HEK293 (cell line): ENCODE measurements around the gene CDK14.

Experiments used
- CTCF ChIA-PET: fragments of 350-600 bp; formaldehyde crosslinking; extraction: SDS; loops from one replicate; lab custom pipeline; 2021; ENCODE audit warnings: antibody characterized with exemption; lab: Yijun Ruan, JAX
- POLR2A ChIA-PET: fragments of 300-600 bp; formaldehyde crosslinking; extraction: SDS; loops from one replicate; lab custom pipeline; 2020; ENCODE audit warnings: antibody characterized with exemption, inconsistent platforms; lab: Yijun Ruan, JAX
- H3K27ac ChIP-seq: fragments of 200-500 bp; sonication (Bioruptor generic); 2 replicates; pipeline ENCODE4 v1.5.1; 2014; ENCODE audit warnings: low read depth, low read length, control low read depth, inconsistent platforms; ENCODE audit errors: extremely low read depth
- H3K36me3 ChIP-seq, 2 experiments: fragments of 200-500 bp in 1 of 2; sonication (Bioruptor generic) in 1 of 2; 1 replicate in 1 of 2; 2 replicates in 1 of 2; pipeline ENCODE4 v1.5.1; 2014 to 2017; ENCODE audit warnings: inconsistent platforms in 2 of 2, low read length in 2 of 2; ENCODE audit not compliant: control insufficient read depth in 2 of 2, insufficient read depth in 1 of 2
- H3K4me1 ChIP-seq: fragments of 200-500 bp; sonication (Bioruptor generic); 2 replicates; pipeline ENCODE4 v1.5.1; 2014; ENCODE audit warnings: mild to moderate bottlenecking, low read length, inconsistent platforms; ENCODE audit not compliant: control insufficient read depth, insufficient read depth
- H3K4me3 ChIP-seq: 2 replicates; pipeline ENCODE4 v1.5.1; 2011; ENCODE audit warnings: low read depth, mild to moderate bottlenecking, control low read depth, low read length, moderate library complexity
- H3K9me3 ChIP-seq: fragments of 200-500 bp; sonication (Bioruptor generic); 2 replicates; pipeline ENCODE4 v1.5.1; 2014; ENCODE audit warnings: low read depth, low read length, inconsistent platforms; ENCODE audit not compliant: control insufficient read depth, insufficient read depth
- GLI2 ChIP-seq: fragments of 450-650 bp; formaldehyde crosslinking; IDR thresholded peaks from 2 replicates; pipeline ENCODE4; 2017; ENCODE audit warnings: missing biosample characterization, missing genetic modification characterization, low read depth, borderline replicate concordance
- IKZF3 ChIP-seq: fragments of 450-650 bp; IDR thresholded peaks from 2 replicates; pipeline ENCODE4 v1.5.0; 2018; ENCODE audit warnings: missing biosample characterization, mild to moderate bottlenecking, missing genetic modification characterization, moderate library complexity
- KLF10 ChIP-seq: fragments of 450-650 bp; IDR thresholded peaks from 2 replicates; pipeline ENCODE4 v1.5.1; 2018; ENCODE audit warnings: missing biosample characterization, mild to moderate bottlenecking, missing genetic modification characterization
- SALL2 ChIP-seq: fragments of 450-650 bp; formaldehyde crosslinking; IDR thresholded peaks from 2 replicates; pipeline ENCODE4 v1.5.0; 2017; ENCODE audit warnings: missing biosample characterization, mild to moderate bottlenecking, missing genetic modification characterization, borderline replicate concordance
- SP7 ChIP-seq: fragments of 450-650 bp; formaldehyde crosslinking; IDR thresholded peaks from 2 replicates; pipeline ENCODE4 v1.5.1; 2016; ENCODE audit warnings: missing biosample characterization, missing genetic modification characterization
- ZNF132 ChIP-seq: fragments of 450-650 bp; formaldehyde crosslinking; IDR thresholded peaks from 2 replicates; pipeline ENCODE4 v1.5.1; 2017; ENCODE audit warnings: missing biosample characterization, missing genetic modification characterization, borderline replicate concordance
- ZNF138 ChIP-seq: fragments of 450-650 bp; formaldehyde crosslinking; IDR thresholded peaks from 2 replicates; pipeline ENCODE4 v1.5.1; 2016; ENCODE audit warnings: missing biosample characterization, missing genetic modification characterization, borderline replicate concordance
- ZNF423 ChIP-seq: fragments of 450-650 bp; formaldehyde crosslinking; IDR thresholded peaks from 2 replicates; pipeline ENCODE4 v1.5.1; 2016; ENCODE audit warnings: missing biosample characterization, missing genetic modification characterization
- ZNF548 ChIP-seq: fragments of 450-650 bp; formaldehyde crosslinking; IDR thresholded peaks from 2 replicates; pipeline ENCODE4 v1.5.1; 2016; ENCODE audit warnings: missing biosample characterization, missing genetic modification characterization
- TF ChIP-seq, protein P1 (sequence below): fragments of 450-650 bp; formaldehyde crosslinking; IDR thresholded peaks from 2 replicates; pipeline ENCODE4 v1.5.1; 2016; ENCODE audit warnings: missing biosample characterization, missing genetic modification characterization
- TF ChIP-seq, protein P2 (sequence below): fragments of 450-650 bp; IDR thresholded peaks from 2 replicates; pipeline ENCODE4 v1.5.1; 2018; ENCODE audit warnings: missing biosample characterization, mild to moderate bottlenecking, missing genetic modification characterization
- TF ChIP-seq, protein P3 (sequence below): fragments of 450-650 bp; formaldehyde crosslinking; IDR thresholded peaks from 2 replicates; pipeline ENCODE4 v1.5.1; 2016; ENCODE audit warnings: missing biosample characterization, missing genetic modification characterization
- TF ChIP-seq, protein P4 (sequence below): fragments of 450-650 bp; formaldehyde crosslinking; IDR thresholded peaks from 2 replicates; pipeline ENCODE4 v1.5.1; 2016; ENCODE audit warnings: missing biosample characterization, missing genetic modification characterization
- TF ChIP-seq, protein P5 (sequence below): fragments of 450-650 bp; formaldehyde crosslinking; IDR thresholded peaks from 2 replicates; pipeline ENCODE4 v1.5.1; 2016; ENCODE audit warnings: missing biosample characterization, missing genetic modification characterization

Gene CDK14

DNA sequence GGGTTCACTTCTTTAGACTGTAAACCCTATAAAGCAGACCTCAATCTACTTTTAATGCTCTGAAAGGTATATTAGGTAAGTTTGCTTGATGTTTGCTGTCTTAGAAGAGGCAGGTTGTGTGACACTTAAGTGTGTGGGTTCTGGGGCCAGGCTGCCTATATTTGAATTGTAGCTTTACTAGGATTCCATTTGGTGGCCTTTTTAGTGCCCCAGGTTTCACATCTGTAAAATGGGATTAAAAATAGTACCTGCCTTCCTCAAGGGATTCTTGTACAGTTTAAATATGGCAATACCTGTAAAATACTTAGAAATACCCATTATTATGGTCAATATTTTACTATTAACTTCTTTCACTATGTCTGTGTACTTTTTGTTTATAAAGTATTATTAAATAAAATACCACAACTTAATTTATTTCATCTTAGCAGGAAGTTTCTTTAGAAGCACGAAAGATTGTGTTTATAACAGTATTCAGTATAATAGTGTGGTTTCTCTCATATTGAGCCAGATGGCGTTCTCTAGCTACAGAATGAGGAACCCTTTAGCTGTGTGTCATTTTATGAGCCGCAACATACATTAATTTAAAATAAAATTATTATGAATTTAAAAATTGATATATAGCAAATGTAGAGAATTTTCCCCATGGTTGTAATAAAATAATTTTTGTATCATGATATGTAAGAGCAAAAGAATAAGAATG is 94.2 kb downstream of the CDK14 start:
- Histone ChIP-seq H3K4me3 (no peak overlapping the region), H3K27ac (no peak overlapping the region), H3K4me1 (no peaks in the 10 kb centered on the region), H3K9me3 (no peaks in the 10 kb centered on the region), H3K36me3 (no peaks in the 10 kb centered on the region)
- TF ChIP-seq SALL2 (tag by site-specific recombination), result no peak
- TF ChIP-seq, protein P1, sequence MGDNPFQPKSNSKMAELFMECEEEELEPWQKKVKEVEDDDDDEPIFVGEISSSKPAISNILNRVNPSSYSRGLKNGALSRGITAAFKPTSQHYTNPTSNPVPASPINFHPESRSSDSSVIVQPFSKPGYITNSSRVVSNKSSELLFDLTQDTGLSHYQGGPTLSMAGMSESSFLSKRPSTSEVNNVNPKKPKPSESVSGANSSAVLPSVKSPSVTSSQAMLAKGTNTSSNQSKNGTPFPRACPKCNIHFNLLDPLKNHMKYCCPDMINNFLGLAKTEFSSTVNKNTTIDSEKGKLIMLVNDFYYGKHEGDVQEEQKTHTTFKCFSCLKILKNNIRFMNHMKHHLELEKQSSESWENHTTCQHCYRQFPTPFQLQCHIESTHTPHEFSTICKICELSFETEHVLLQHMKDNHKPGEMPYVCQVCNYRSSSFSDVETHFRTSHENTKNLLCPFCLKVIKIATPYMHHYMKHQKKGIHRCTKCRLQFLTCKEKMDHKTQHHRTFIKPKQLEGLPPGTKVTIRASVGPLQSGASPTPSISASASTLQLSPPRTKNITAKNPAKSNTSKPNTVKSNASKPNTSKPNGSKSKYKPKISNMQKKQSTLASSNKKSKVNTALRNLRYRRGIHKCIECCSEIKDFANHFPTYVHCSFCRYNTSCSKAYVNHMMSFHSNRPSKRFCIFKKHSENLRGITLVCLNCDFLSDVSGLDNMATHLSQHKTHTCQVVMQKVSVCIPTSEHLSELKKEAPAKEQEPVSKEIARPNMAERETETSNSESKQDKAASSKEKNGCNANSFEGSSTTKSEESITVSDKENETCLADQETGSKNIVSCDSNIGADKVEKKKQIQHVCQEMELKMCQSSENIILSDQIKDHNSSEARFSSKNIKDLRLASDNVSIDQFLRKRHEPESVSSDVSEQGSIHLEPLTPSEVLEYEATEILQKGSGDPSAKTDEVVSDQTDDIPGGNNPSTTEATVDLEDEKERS, result no peak
- no peak for TF ChIP-seq SP7 (tag by site-specific recombination)
- no peak for TF ChIP-seq IKZF3 (tag by site-specific recombination)
- TF ChIP-seq, protein P2, sequence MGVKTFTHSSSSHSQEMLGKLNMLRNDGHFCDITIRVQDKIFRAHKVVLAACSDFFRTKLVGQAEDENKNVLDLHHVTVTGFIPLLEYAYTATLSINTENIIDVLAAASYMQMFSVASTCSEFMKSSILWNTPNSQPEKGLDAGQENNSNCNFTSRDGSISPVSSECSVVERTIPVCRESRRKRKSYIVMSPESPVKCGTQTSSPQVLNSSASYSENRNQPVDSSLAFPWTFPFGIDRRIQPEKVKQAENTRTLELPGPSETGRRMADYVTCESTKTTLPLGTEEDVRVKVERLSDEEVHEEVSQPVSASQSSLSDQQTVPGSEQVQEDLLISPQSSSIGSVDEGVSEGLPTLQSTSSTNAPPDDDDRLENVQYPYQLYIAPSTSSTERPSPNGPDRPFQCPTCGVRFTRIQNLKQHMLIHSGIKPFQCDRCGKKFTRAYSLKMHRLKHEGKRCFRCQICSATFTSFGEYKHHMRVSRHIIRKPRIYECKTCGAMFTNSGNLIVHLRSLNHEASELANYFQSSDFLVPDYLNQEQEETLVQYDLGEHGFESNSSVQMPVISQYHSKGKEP (tag by site-specific recombination), result no peak
- CTCF ChIA-PET, result no interaction called here
- POLR2A ChIA-PET, result no interaction called here

DNA sequence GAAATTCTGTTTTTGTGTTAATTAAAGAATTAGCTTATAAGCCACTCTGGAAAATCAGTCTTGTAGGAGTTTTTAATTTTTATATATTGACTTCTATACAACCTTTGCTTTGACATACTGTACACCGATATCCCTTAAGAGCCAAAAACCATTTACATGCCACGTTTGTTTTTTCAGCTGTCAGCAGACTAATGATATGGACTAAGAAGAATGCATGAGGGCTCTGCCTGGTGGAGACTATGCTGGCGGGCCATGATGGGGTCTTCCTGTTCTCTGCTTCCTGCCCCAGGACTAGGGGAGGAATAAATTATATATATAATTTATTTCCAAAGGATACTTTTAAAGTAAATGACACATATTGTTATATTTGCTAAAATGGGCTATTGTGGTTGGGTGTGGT is 96.3 kb downstream of the CDK14 start:
- no peaks in the 10 kb centered on the region for H3K4me1 ChIP-seq
- CTCF ChIA-PET, result interaction anchor here (0.6 to 3.1 kb wide), 2 partner anchors 16 to 1283 kb away, joined by 3 to 9 read pairs; no protein-coding TSS in a partner anchor
- H3K9me3 ChIP-seq, result no peaks in the 10 kb centered on the region
- no peak overlapping the region for H3K27ac ChIP-seq
- TF ChIP-seq, protein P3, sequence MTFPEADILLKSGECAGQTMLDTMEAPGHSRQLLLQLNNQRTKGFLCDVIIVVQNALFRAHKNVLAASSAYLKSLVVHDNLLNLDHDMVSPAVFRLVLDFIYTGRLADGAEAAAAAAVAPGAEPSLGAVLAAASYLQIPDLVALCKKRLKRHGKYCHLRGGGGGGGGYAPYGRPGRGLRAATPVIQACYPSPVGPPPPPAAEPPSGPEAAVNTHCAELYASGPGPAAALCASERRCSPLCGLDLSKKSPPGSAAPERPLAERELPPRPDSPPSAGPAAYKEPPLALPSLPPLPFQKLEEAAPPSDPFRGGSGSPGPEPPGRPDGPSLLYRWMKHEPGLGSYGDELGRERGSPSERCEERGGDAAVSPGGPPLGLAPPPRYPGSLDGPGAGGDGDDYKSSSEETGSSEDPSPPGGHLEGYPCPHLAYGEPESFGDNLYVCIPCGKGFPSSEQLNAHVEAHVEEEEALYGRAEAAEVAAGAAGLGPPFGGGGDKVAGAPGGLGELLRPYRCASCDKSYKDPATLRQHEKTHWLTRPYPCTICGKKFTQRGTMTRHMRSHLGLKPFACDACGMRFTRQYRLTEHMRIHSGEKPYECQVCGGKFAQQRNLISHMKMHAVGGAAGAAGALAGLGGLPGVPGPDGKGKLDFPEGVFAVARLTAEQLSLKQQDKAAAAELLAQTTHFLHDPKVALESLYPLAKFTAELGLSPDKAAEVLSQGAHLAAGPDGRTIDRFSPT, result no peak
- TF ChIP-seq ZNF548 (tag by site-specific recombination) (no peak), ZNF423 (tag by site-specific recombination) (no peak), GLI2 (tag by site-specific recombination) (no peak), ZNF138 (tag by site-specific recombination) (no peak), ZNF132 (tag by site-specific recombination) (no peak), KLF10 (no peak)
- TF ChIP-seq, protein P4, sequence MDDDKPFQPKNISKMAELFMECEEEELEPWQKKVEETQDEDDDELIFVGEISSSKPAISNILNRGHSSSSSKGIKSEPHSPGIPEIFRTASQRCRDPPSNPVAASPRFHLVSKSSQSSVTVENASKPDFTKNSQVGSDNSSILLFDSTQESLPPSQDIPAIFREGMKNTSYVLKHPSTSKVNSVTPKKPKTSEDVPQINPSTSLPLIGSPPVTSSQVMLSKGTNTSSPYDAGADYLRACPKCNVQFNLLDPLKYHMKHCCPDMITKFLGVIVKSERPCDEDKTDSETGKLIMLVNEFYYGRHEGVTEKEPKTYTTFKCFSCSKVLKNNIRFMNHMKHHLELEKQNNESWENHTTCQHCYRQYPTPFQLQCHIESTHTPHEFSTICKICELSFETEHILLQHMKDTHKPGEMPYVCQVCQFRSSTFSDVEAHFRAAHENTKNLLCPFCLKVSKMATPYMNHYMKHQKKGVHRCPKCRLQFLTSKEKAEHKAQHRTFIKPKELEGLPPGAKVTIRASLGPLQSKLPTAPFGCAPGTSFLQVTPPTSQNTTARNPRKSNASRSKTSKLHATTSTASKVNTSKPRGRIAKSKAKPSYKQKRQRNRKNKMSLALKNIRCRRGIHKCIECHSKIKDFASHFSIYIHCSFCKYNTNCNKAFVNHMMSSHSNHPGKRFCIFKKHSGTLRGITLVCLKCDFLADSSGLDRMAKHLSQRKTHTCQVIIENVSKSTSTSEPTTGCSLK, result no peak
- TF ChIP-seq, protein P5, sequence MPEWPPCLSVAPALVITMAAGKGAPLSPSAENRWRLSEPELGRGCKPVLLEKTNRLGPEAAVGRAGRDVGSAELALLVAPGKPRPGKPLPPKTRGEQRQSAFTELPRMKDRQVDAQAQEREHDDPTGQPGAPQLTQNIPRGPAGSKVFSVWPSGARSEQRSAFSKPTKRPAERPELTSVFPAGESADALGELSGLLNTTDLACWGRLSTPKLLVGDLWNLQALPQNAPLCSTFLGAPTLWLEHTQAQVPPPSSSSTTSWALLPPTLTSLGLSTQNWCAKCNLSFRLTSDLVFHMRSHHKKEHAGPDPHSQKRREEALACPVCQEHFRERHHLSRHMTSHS (tag by site-specific recombination), result no peak
- H3K36me3 ChIP-seq, result no peaks in the 10 kb centered on the region
- no peak overlapping the region for H3K4me3 ChIP-seq
- POLR2A ChIA-PET, result interaction anchor here (0.6 kb wide), 1 partner anchor 432 kb away, joined by 5 read pairs; no protein-coding TSS in a partner anchor
